GM23248 (cell line): Measurements from ENCODE around the gene SCG3.

Experiments
- EZH2 ChIP-seq: fragments of 200-600 bp; sonication (generic); IDR thresholded peaks from 2 replicates; pipeline ENCODE4 v1.6.1; 2018; ENCODE audit warnings: antibody characterized with exemption, mild to moderate bottlenecking; ENCODE audit not compliant: insufficient read depth, poor library complexity, severe bottlenecking
- EZH2phosphoT487 ChIP-seq: fragments of 200-600 bp; sonication (generic); IDR thresholded peaks from 2 replicates; pipeline ENCODE4 v1.6.1; 2018; ENCODE audit warnings: antibody characterized with exemption, moderate library complexity, mild to moderate bottlenecking, low read depth; ENCODE audit not compliant: insufficient read depth

DNA sequence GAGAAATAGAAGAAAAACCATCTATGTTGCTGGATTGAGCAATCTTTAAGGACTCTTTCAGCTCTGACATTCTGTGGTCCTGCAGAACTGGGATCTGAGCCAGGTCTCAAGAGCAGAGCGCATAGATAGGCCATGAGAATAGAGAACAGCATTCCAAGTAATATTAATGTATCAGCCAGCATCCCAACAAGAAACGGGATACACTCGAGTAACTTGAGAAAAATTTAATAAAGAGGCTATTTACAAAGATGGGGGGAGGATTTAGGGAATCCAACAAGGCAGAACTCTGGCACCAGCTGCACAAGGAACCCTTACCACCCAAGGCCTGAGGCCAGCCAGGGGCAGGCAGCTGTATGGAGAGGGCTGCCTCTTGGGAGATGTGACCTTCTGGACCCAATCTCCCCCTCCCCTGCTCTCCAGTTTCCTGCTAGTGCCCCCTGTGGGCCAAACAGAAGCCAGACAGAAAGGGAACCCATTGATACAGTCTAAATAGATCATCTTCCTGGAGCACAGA lies 78.3 kb downstream of the SCG3 start:
- no peak for TF ChIP-seq EZH2
- no peak for TF ChIP-seq EZH2phosphoT487
